ENCODE results near the gene FAM20B. TPM values are rescaled to one million over a fixed set of nuclear protein-coding genes. Genes with fewer than 3 reads are reported as not detected.

Gene FAM20B
- total RNA-seq, 2 experiments from 2014 or later = 35.0 to 37.1 TPM

- no peak overlapping the region for H3K4me3 Mint-ChIP-seq
- H3K27ac Mint-ChIP-seq = no peak overlapping the region
- H3K36me3 Mint-ChIP-seq = peaks cover 12% of the 10 kb centered on the region
- H3K4me1 Mint-ChIP-seq = no peaks in the 10 kb centered on the region
- no peaks in the 10 kb centered on the region for H3K9me3 Mint-ChIP-seq
- H3K27me3 Mint-ChIP-seq = no peaks in the 10 kb centered on the region
- DNase-seq (no peak), ATAC-seq (ENCODE audit: low read depth) (no peak)
- POLR2A ChIA-PET = no interaction called here
These were observed 69.7 kb downstream of the FAM20B start for GRCh38 chr1:179095377-179095776.

GRCh38 chr1:179095924-179096323 lies 70.2 kb downstream of the FAM20B start:
- no peaks in the 10 kb centered on the region for H3K4me1 Mint-ChIP-seq

GRCh38 chr1:179099891-179100290 lies 74.2 kb downstream of the FAM20B start:
- no peak for ATAC-seq (ENCODE audit: low read depth)
- H3K9me3 Mint-ChIP-seq = no peaks in the 10 kb centered on the region
- H3K27ac Mint-ChIP-seq = no peak overlapping the region
- H3K4me3 Mint-ChIP-seq = no peak overlapping the region
- POLR2A ChIA-PET = no interaction called here
- no peak for DNase-seq
- no peaks in the 10 kb centered on the region for H3K4me1 Mint-ChIP-seq
- peaks cover 6% of the 10 kb centered on the region for H3K36me3 Mint-ChIP-seq
- H3K27me3 Mint-ChIP-seq = no peaks in the 10 kb centered on the region

More at GRCh38 chr1:179095924-179096323, 70.2 kb downstream of the FAM20B start:
- no peak for ATAC-seq (ENCODE audit: low read depth)
- H3K4me3 Mint-ChIP-seq = no peak overlapping the region
- H3K27ac Mint-ChIP-seq = peak overlapping the region; percentile 15
- DNase-seq = no peak
- H3K36me3 Mint-ChIP-seq = peaks cover 11% of the 10 kb centered on the region
- H3K9me3 Mint-ChIP-seq = no peaks in the 10 kb centered on the region
- no peaks in the 10 kb centered on the region for H3K27me3 Mint-ChIP-seq
- POLR2A ChIA-PET = no interaction called here

- Mint-ChIP-seq H3K9me3 (no peaks in the 10 kb centered on the region), H3K4me3 (no peak overlapping the region), H3K27me3 (no peaks in the 10 kb centered on the region), H3K36me3 (peaks cover 3% of the 10 kb centered on the region), H3K4me1 (no peaks in the 10 kb centered on the region), H3K27ac (no peak overlapping the region)
- no peak for ATAC-seq (ENCODE audit: low read depth)
- POLR2A ChIA-PET = no interaction called here
- no peak for DNase-seq
These were observed 75.9 kb downstream of the FAM20B start for GRCh38 chr1:179101566-179101965.

- Mint-ChIP-seq H3K4me3 (no peak overlapping the region), H3K9me3 (no peaks in the 10 kb centered on the region), H3K4me1 (no peaks in the 10 kb centered on the region), H3K27ac (no peak overlapping the region), H3K27me3 (no peaks in the 10 kb centered on the region), H3K36me3 (peaks cover 2% of the 10 kb centered on the region)
- DNase-seq (no peak), ATAC-seq (ENCODE audit: low read depth) (no peak)
- POLR2A ChIA-PET = no interaction called here
These were observed 78.3 kb downstream of the FAM20B start for GRCh38 chr1:179103999-179104398.

- Mint-ChIP-seq H3K4me3 (no peak overlapping the region), H3K36me3 (no peaks in the 10 kb centered on the region), H3K9me3 (no peaks in the 10 kb centered on the region), H3K27ac (no peak overlapping the region), H3K27me3 (no peaks in the 10 kb centered on the region), H3K4me1 (no peaks in the 10 kb centered on the region)
- POLR2A ChIA-PET = no interaction called here
- no peak for DNase-seq
- ATAC-seq (ENCODE audit: low read depth) = no peak
These were observed 79.0 kb downstream of the FAM20B start for GRCh38 chr1:179104611-179105250.

GRCh38 chr1:179105393-179105792 lies 79.7 kb downstream of the FAM20B start:
- DNase-seq (no peak), ATAC-seq (ENCODE audit: low read depth) (no peak)
- no peaks in the 10 kb centered on the region for H3K9me3 Mint-ChIP-seq
- H3K27ac Mint-ChIP-seq = no peak overlapping the region
- POLR2A ChIA-PET = no interaction called here
- H3K27me3 Mint-ChIP-seq = no peaks in the 10 kb centered on the region
- H3K36me3 Mint-ChIP-seq = no peaks in the 10 kb centered on the region
- no peaks in the 10 kb centered on the region for H3K4me1 Mint-ChIP-seq
- H3K4me3 Mint-ChIP-seq = no peak overlapping the region

GRCh38 chr1:179107706-179108629 lies 82.3 kb downstream of the FAM20B start:
- POLR2A ChIA-PET = no interaction called here
- Mint-ChIP-seq H3K27ac (no peak overlapping the region), H3K36me3 (no peaks in the 10 kb centered on the region), H3K9me3 (no peaks in the 10 kb centered on the region), H3K27me3 (no peaks in the 10 kb centered on the region), H3K4me1 (no peaks in the 10 kb centered on the region), H3K4me3 (no peak overlapping the region)
- DNase-seq (no peak), ATAC-seq (ENCODE audit: low read depth) (no peak)

GRCh38 chr1:179108644-179109043 lies 83.0 kb downstream of the FAM20B start:
- no peak for DNase-seq
- Mint-ChIP-seq H3K27me3 (no peaks in the 10 kb centered on the region), H3K9me3 (no peaks in the 10 kb centered on the region), H3K4me1 (no peaks in the 10 kb centered on the region), H3K27ac (no peak overlapping the region), H3K4me3 (no peak overlapping the region), H3K36me3 (no peaks in the 10 kb centered on the region)
- ATAC-seq (ENCODE audit: low read depth) = no peak
- POLR2A ChIA-PET = no interaction called here

- H3K27ac Mint-ChIP-seq = no peak overlapping the region
- no peaks in the 10 kb centered on the region for H3K9me3 Mint-ChIP-seq
- H3K27me3 Mint-ChIP-seq = no peaks in the 10 kb centered on the region
- POLR2A ChIA-PET = no interaction called here
- H3K4me3 Mint-ChIP-seq = no peak overlapping the region
- peaks cover 2% of the 10 kb centered on the region for H3K4me1 Mint-ChIP-seq
- H3K36me3 Mint-ChIP-seq = peaks cover 9% of the 10 kb centered on the region
- ATAC-seq (ENCODE audit: low read depth) = no peak
- DNase-seq = no peak
These were observed 89.5 kb downstream of the FAM20B start for GRCh38 chr1:179115181-179115580.

GRCh38 chr1:179119513-179119912 lies 93.8 kb downstream of the FAM20B start:
- POLR2A ChIA-PET = no interaction called here
- no peaks in the 10 kb centered on the region for H3K9me3 Mint-ChIP-seq
- DNase-seq = no peak
- no peak for ATAC-seq (ENCODE audit: low read depth)
- no peaks in the 10 kb centered on the region for H3K27me3 Mint-ChIP-seq
- H3K4me1 Mint-ChIP-seq = peaks cover 2% of the 10 kb centered on the region
- H3K36me3 Mint-ChIP-seq = peaks cover 6% of the 10 kb centered on the region
- no peak overlapping the region for H3K27ac Mint-ChIP-seq
- no peak overlapping the region for H3K4me3 Mint-ChIP-seq

GRCh38 chr1:179120736-179121135 lies 95.0 kb downstream of the FAM20B start:
- ATAC-seq (ENCODE audit: low read depth) = no peak
- Mint-ChIP-seq H3K27me3 (no peaks in the 10 kb centered on the region), H3K36me3 (peaks cover 5% of the 10 kb centered on the region), H3K9me3 (no peaks in the 10 kb centered on the region), H3K4me1 (peaks cover 5% of the 10 kb centered on the region), H3K4me3 (no peak overlapping the region), H3K27ac (no peak overlapping the region)
- DNase-seq = no peak
- POLR2A ChIA-PET = interaction anchor here (1.6 kb wide), 1 partner anchor 173 kb away, joined by 5 read pairs; the partner anchor contains the start of gene SOAT1

- Mint-ChIP-seq H3K4me3 (no peak overlapping the region), H3K9me3 (no peaks in the 10 kb centered on the region), H3K36me3 (peaks cover 5% of the 10 kb centered on the region), H3K27me3 (no peaks in the 10 kb centered on the region), H3K27ac (no peak overlapping the region), H3K4me1 (peaks cover 3% of the 10 kb centered on the region)
- DNase-seq (no peak), ATAC-seq (ENCODE audit: low read depth) (peak; percentile 14)
- POLR2A ChIA-PET = interaction anchor here (1.6 kb wide), 1 partner anchor 173 kb away, joined by 5 read pairs; the partner anchor contains the start of gene SOAT1
These were observed 95.7 kb downstream of the FAM20B start for GRCh38 chr1:179121159-179121938.
